AG04449 (cell line): ENCODE measurements around the gene CA4.

Source experiments
- CTCF ChIA-PET: fragments of 350-600 bp; formaldehyde crosslinking; extraction: SDS; loops from one replicate; lab custom pipeline; 2021; ENCODE audit warnings: antibody characterized with exemption; lab: Yijun Ruan, JAX
- POLR2A ChIA-PET: fragments of 400-600, 350-600 bp; formaldehyde crosslinking; extraction: SDS; loops from one replicate; lab custom pipeline; 2020; ENCODE audit warnings: antibody characterized with exemption, inconsistent platforms; lab: Yijun Ruan, JAX
- DNase-seq: peaks from one replicate; pipeline ENCODE4 v3.0.0-alpha.2; 2010; ENCODE audit warnings: low read depth, low spot score
- H3K4me3 ChIP-seq: 2 replicates; pipeline ENCODE4 v1.5.1; 2011; ENCODE audit warnings: low read depth, mild to moderate bottlenecking, control low read depth, low read length
- TF ChIP-seq, protein P1 (sequence below): IDR thresholded peaks from one replicate; pipeline ENCODE4 v1.5.1; 2011; ENCODE audit warnings: mild to moderate bottlenecking, moderate library complexity, low read length, control low read depth, inconsistent platforms; ENCODE audit not compliant: insufficient read depth; ENCODE audit errors: missing control alignments

The CA4 gene

GRCh38 chr17:60156746-60157145 is 7.0 kb downstream of the CA4 start:
- TF ChIP-seq, protein P1, sequence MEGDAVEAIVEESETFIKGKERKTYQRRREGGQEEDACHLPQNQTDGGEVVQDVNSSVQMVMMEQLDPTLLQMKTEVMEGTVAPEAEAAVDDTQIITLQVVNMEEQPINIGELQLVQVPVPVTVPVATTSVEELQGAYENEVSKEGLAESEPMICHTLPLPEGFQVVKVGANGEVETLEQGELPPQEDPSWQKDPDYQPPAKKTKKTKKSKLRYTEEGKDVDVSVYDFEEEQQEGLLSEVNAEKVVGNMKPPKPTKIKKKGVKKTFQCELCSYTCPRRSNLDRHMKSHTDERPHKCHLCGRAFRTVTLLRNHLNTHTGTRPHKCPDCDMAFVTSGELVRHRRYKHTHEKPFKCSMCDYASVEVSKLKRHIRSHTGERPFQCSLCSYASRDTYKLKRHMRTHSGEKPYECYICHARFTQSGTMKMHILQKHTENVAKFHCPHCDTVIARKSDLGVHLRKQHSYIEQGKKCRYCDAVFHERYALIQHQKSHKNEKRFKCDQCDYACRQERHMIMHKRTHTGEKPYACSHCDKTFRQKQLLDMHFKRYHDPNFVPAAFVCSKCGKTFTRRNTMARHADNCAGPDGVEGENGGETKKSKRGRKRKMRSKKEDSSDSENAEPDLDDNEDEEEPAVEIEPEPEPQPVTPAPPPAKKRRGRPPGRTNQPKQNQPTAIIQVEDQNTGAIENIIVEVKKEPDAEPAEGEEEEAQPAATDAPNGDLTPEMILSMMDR = no peak
- DNase-seq = no peak
- no peak overlapping the region for H3K4me3 ChIP-seq
- CTCF ChIA-PET = no interaction called here
- POLR2A ChIA-PET = no interaction called here

- POLR2A ChIA-PET = no interaction called here
- no peak overlapping the region for H3K4me3 ChIP-seq
- TF ChIP-seq, protein P1 = no peak
- no peak for DNase-seq
- CTCF ChIA-PET = interaction anchor here (1.1 kb wide), 1 partner anchor 14 kb away, joined by 5 read pairs; no protein-coding TSS in a partner anchor
Observed at GRCh38 chr17:60157487-60158040, 7.8 kb downstream of the CA4 start.

DNA sequence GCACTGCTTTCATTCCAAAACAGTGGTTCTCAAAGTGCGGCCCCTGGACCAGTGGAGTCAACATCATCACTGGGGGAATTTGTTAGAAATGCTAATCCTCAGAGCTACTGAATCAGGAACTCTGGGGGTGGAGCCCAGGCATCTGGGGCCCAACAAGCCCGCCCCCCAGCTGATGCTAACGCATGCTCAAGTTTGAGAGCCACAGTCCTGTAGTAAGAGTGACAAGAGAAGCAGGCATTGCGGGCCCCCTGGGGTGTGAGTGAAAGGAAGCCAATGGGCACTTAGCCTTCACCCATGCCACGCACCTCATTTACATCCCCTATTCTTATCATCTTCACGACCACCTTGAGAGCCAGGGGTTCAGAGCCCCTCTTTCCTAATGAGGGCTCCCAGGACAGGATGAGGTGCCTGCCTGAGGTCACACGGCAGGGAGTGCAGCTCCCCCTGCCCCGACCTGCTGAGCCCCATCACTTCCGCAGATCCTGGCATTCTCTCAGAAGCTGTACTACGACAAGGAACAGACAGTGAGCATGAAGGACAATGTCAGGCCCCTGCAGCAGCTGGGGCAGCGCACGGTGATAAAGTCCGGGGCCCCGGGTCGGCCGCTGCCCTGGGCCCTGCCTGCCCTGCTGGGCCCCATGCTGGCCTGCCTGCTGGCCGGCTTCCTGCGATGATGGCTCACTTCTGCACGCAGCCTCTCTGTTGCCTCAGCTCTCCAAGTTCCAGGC is 9.1 kb downstream of the CA4 start:
- POLR2A ChIA-PET = no interaction called here
- TF ChIP-seq, protein P1 = no peak

DNA sequence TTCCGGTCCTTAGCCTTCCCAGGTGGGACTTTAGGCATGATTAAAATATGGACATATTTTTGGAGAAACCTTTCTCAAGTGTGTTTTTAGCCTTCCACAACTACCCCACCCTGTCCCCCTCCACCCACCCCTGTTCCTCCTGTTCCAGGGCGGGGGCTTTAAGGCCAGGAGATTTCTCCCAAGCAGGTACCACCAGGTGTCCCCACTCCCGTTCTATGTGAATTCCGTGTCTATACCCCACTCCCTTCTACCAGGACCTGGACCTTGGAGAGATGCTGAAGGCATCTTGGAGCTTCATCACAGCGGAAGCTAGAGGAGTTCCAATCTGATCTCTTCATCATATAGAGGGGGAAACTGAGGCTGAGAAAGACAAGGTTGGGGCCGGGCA is 9.7 kb downstream of the CA4 start:
- DNase-seq = no peak
- CTCF ChIA-PET = interaction anchor here (1.0 to 1.5 kb wide), 3 partner anchors 10 to 19 kb away, joined by 3 to 6 read pairs (median 4); partner anchors contain the start of gene CA4
- H3K4me3 ChIP-seq = no peak overlapping the region
- POLR2A ChIA-PET = no interaction called here
- TF ChIP-seq, protein P1 = no peak

More for the DNA sequence above, 9.1 kb downstream of the CA4 start:
- DNase-seq = no peak
- H3K4me3 ChIP-seq = no peak overlapping the region
- CTCF ChIA-PET = interaction anchor here (1.0 to 1.5 kb wide), 3 partner anchors 9 to 18 kb away, joined by 3 to 6 read pairs (median 4); partner anchors contain the start of gene CA4

DNA sequence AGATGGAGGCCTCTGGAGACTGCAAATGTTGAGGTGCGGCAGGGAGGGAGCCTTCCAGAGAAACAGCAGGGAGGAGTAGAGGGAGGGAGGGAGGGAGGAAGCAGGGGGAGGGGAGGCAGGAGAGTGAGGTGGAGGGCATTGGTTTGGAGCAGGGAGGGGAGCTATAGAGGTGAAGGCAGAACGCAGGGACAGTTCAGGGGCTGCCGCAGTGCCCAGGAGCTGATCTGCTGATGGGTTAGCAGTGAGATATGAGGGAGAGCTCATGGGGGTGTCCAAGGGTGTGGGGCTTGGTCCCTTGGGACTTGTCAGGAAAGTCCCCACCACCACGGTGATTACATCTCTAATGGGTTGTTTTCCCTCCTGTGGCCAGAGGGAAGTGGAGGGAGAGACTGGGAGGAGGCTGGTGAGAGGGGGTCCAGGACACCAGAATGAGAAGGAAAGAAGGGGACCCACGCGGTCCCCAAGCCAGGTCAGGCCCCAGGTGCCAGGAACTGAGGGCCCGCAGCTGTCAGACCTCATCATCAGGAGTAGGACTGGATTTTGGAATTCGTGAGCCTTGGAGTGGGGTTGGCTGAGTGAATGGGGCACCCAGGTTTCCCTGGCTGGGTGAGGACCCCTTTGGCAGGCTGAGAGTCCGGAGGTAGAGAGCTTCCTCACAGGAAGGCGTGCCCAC is 11.2 kb downstream of the CA4 start:
- CTCF ChIA-PET = interaction anchor here (2.1 kb wide), 1 partner anchor 19 kb away, joined by 8 read pairs; no protein-coding TSS in a partner anchor
- TF ChIP-seq, protein P1 = no peak
- DNase-seq = no peak
- POLR2A ChIA-PET = no interaction called here
- H3K4me3 ChIP-seq = no peak overlapping the region
